GM23338 (cell line): ENCODE data around the gene NOD1. TPM values are rescaled to one million over a fixed set of nuclear protein-coding genes. Genes with fewer than 3 reads are reported as not detected.

Source experiments
- ATAC-seq: fragments of 200-7000 bp; cut with Tn5 transposase; 3 replicates; pipeline ENCODE4 v1.9.1; 2020
- DNase-seq: peaks from one replicate; pipeline ENCODE4 v3.0.0-alpha.2; 2015; ENCODE audit warnings: low spot score
- H2AFZ ChIP-seq: fragments of 200-600 bp; sonication (generic); 2 replicates; pipeline ENCODE4 v1.8.0; 2016; ENCODE audit warnings: antibody characterized with exemption, mild to moderate bottlenecking, moderate library complexity
- H3F3A ChIP-seq: fragments of 200-600 bp; sonication (generic); replicated peaks from 2 replicates; pipeline ENCODE4 v1.8.0; 2017; ENCODE audit warnings: antibody characterized with exemption, mixed run types, low read depth
- H3K27ac ChIP-seq: fragments of 200-600 bp; sonication (generic); 2 replicates; pipeline ENCODE4 v1.6.1; 2016; ENCODE audit warnings: low read depth
- H3K27me3 ChIP-seq: fragments of 200-600 bp; sonication (generic); 2 replicates; pipeline ENCODE4 v1.8.0; 2016; ENCODE audit warnings: mild to moderate bottlenecking, mixed run types, moderate library complexity; ENCODE audit not compliant: insufficient read depth
- H3K36me3 ChIP-seq: fragments of 200-600 bp; sonication (generic); 2 replicates; pipeline ENCODE4 v1.8.0; 2016; ENCODE audit warnings: mild to moderate bottlenecking; ENCODE audit not compliant: insufficient read depth
- H3K4me1 ChIP-seq: fragments of 200-600 bp; sonication (generic); 2 replicates; pipeline ENCODE4 v1.8.0; 2016; ENCODE audit warnings: mild to moderate bottlenecking, moderate library complexity; ENCODE audit not compliant: insufficient read depth
- H3K4me2 ChIP-seq: fragments of 200-600 bp; sonication (generic); 2 replicates; pipeline ENCODE4 v1.7.1; 2017; ENCODE audit warnings: mixed run types
- H3K4me3 ChIP-seq: fragments of 200-600 bp; sonication (generic); 2 replicates; pipeline ENCODE4 v1.6.1; 2016; ENCODE audit warnings: mixed run types
- H3K79me2 ChIP-seq: fragments of 200-600 bp; sonication (generic); replicated peaks from 2 replicates; pipeline ENCODE4 v1.8.0; 2017; ENCODE audit warnings: mild to moderate bottlenecking; ENCODE audit not compliant: insufficient read depth
- H3K9me2 ChIP-seq: fragments of 200-600 bp; sonication (generic); 2 replicates; pipeline ENCODE4 v1.8.0; 2017; ENCODE audit not compliant: insufficient read depth
- H4K20me1 ChIP-seq: fragments of 200-600 bp; sonication (generic); replicated peaks from 2 replicates; pipeline ENCODE4 v1.8.0; 2017; ENCODE audit warnings: mild to moderate bottlenecking; ENCODE audit not compliant: insufficient read depth
- H3K27ac Mint-ChIP-seq: 2 replicates; pipeline ENCODE4 v1.8.0; 2020; ENCODE audit warnings: inconsistent platforms, mild to moderate bottlenecking, moderate library complexity, mixed read lengths
- H3K27me3 Mint-ChIP-seq: 3 replicates; pipeline ENCODE4 v1.8.0; 2022; ENCODE audit warnings: low read depth, mild to moderate bottlenecking, moderate library complexity, mixed read lengths, inconsistent platforms; ENCODE audit not compliant: insufficient read depth, poor library complexity
- H3K36me3 Mint-ChIP-seq: 3 replicates; pipeline ENCODE4 v1.8.0; 2021; ENCODE audit warnings: low read depth, mild to moderate bottlenecking, inconsistent platforms, moderate library complexity, mixed read lengths
- H3K4me1 Mint-ChIP-seq: 3 replicates; pipeline ENCODE4 v1.8.0; 2020; ENCODE audit warnings: mild to moderate bottlenecking, inconsistent platforms, mixed read lengths
- H3K4me3 Mint-ChIP-seq: 3 replicates; pipeline ENCODE4 v1.8.0; 2021; ENCODE audit warnings: moderate library complexity, mild to moderate bottlenecking, inconsistent platforms, mixed read lengths
- H3K9me3 Mint-ChIP-seq: 3 replicates; pipeline ENCODE4 v1.8.0; 2020; ENCODE audit warnings: moderate library complexity, mild to moderate bottlenecking, inconsistent platforms, mixed read lengths
- CREB1 ChIP-seq: fragments of 250-450 bp; sonication (Bioruptor Pico); IDR thresholded peaks from 2 replicates; pipeline ENCODE4 v1.5.0; 2020; ENCODE audit warnings: low read depth, mild to moderate bottlenecking, moderate library complexity
- CTCF ChIP-seq, 2 experiments: fragments of 200-600 bp in 1 of 2; sonication (generic) in 1 of 2; conservative IDR thresholded peaks; 2 replicates each; pipeline versions ENCODE4 v1.5.1 to v1.6.1; 2016 to 2017; ENCODE audit warnings: antibody characterized with exemption in 2 of 2, low read depth in 2 of 2, mild to moderate bottlenecking in 2 of 2, moderate library complexity in 1 of 2
- EZH2phosphoT487 ChIP-seq: fragments of 200-600 bp; sonication (generic); IDR thresholded peaks from one replicate; pipeline ENCODE4 v1.8.1; 2018; ENCODE audit warnings: antibody characterized with exemption; ENCODE audit not compliant: unreplicated experiment
- JUNB ChIP-seq: IDR thresholded peaks from one replicate; pipeline ENCODE4 v1.6.1; 2016; ENCODE audit warnings: antibody characterized with exemption; ENCODE audit not compliant: unreplicated experiment
- NANOG ChIP-seq: IDR thresholded peaks from 2 replicates; pipeline ENCODE4 v1.6.1; 2016; ENCODE audit warnings: antibody characterized with exemption, borderline replicate concordance
- ZNF331 ChIP-seq: fragments of 250-450 bp; sonication (Bioruptor Pico); IDR thresholded peaks from 2 replicates; pipeline ENCODE4 v1.5.0; 2020; ENCODE audit warnings: low read depth, mild to moderate bottlenecking, moderate library complexity
- ZNF462 ChIP-seq: fragments of 250-450 bp; sonication (Bioruptor Pico); IDR thresholded peaks from 2 replicates; pipeline ENCODE4 v1.5.0; 2020; ENCODE audit warnings: mild to moderate bottlenecking, moderate library complexity
- polyA plus RNA-seq: library from polyadenylated mRNA; unstranded; fragments of >200 nt; fragmentation: Nextera tagmentation; extraction: Ambion mirVana; gene quantifications from 2 replicates; pipeline ENCODE4 v1.2.1, GENCODE V29; 2016
- total RNA-seq: library from RNA; depleted of rRNA; stranded (reverse); fragments of >200 nt; shearing (Covaris generic); gene quantifications from 2 replicates; pipeline ENCODE4 v1.2.3, GENCODE V29; 2014

The NOD1 gene
- total and polyA plus RNA-seq, 2 experiments from 2014 or later, result 2.1 to 7.3 TPM

- no peak for TF ChIP-seq ZNF462 (CRISPR knock-in tag)
- no peak for TF ChIP-seq CTCF (conservative IDR thresholded peaks at IDR 0.05; ENCODE audit: low read depth in 2 of 2)
- no peak for TF ChIP-seq ZNF331 (CRISPR knock-in tag)
- no peak for TF ChIP-seq NANOG
- TF ChIP-seq CREB1 (CRISPR knock-in tag), result no peak
- no peak for TF ChIP-seq JUNB
- no peak for TF ChIP-seq EZH2phosphoT487
These were observed 8.8 kb upstream of the NOD1 start (continued) for GRCh38 chr7:30487371-30487770.

GRCh38 chr7:30485667-30486066 is 7.1 kb upstream of the NOD1 start:
- ATAC-seq, result no peak
- H2AFZ ChIP-seq, result no peak overlapping the region; the same call in 1 of the 2 replicates
- H3F3A ChIP-seq, result no peaks in the 10 kb centered on the region
- no peaks in the 10 kb centered on the region for H3K9me2 ChIP-seq
- no peaks in the 10 kb centered on the region for H3K79me2 ChIP-seq
- no peak for DNase-seq
- no peak overlapping the region for H3K4me2 ChIP-seq
- no peaks in the 10 kb centered on the region for H3K27me3 ChIP-seq
- Mint-ChIP-seq H3K4me3 (no peak overlapping the region), H3K27me3 (no peaks in the 10 kb centered on the region), H3K36me3 (no peaks in the 10 kb centered on the region), H3K4me1 (peaks cover 12% of the 10 kb centered on the region; the same call in 2 of the 3 replicates), H3K9me3 (no peaks in the 10 kb centered on the region; the same call in 2 of the 3 replicates), H3K27ac (no peak overlapping the region; the same call in 1 of the 2 replicates)
- peaks cover 8% of the 10 kb centered on the region; the same call in 1 of the 2 replicates for H3K4me1 ChIP-seq
- H4K20me1 ChIP-seq, result no peaks in the 10 kb centered on the region
- no peak overlapping the region for H3K27ac ChIP-seq
- H3K36me3 ChIP-seq, result no peaks in the 10 kb centered on the region
- H3K4me3 ChIP-seq, result no peak overlapping the region
- no peak for TF ChIP-seq CTCF (conservative IDR thresholded peaks at IDR 0.05; ENCODE audit: low read depth in 2 of 2)
- TF ChIP-seq CREB1 (CRISPR knock-in tag), result no peak
